SKM-1 treated with dmso at 0.1 percent for 144 hours (cell line): Measurements from ENCODE around the gene OR5AU1.

ENCODE experiments used
- DNase-seq: peaks from one replicate; lab custom pipeline; 2025; ENCODE audit not compliant: unreplicated experiment; lab: John Stamatoyannopoulos, UW

The OR5AU1 gene

DNA sequence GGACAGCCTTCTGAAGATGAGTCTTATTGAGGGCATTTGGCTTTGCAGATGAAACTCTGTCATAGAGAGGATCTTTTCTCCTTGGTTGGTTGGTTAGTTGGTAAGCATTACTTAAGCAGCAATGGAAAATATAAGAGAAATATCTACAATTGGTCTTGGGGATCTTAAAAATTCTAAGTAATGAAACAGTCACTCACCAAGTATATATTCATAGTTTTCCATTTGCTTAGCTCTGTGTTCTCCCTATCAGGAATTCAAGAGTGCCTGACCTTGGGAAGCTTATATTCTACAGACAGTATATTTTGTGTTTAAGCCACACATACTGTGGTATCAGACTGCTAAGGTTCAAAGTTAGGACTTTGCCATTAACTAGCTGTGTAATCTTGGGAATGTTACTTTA is at the start of gene OR5AU1:
Gene OR5AU1, minus strand, starts transcription at position 101 of the 400 bp plus-strand sequence. CDS start 191 bp downstream, outside the sequence.
- no peak for DNase-seq

- no peak for DNase-seq
Observed at GRCh38 chr14:21205026-21205677, 49.3 kb upstream of the OR5AU1 start.

DNA sequence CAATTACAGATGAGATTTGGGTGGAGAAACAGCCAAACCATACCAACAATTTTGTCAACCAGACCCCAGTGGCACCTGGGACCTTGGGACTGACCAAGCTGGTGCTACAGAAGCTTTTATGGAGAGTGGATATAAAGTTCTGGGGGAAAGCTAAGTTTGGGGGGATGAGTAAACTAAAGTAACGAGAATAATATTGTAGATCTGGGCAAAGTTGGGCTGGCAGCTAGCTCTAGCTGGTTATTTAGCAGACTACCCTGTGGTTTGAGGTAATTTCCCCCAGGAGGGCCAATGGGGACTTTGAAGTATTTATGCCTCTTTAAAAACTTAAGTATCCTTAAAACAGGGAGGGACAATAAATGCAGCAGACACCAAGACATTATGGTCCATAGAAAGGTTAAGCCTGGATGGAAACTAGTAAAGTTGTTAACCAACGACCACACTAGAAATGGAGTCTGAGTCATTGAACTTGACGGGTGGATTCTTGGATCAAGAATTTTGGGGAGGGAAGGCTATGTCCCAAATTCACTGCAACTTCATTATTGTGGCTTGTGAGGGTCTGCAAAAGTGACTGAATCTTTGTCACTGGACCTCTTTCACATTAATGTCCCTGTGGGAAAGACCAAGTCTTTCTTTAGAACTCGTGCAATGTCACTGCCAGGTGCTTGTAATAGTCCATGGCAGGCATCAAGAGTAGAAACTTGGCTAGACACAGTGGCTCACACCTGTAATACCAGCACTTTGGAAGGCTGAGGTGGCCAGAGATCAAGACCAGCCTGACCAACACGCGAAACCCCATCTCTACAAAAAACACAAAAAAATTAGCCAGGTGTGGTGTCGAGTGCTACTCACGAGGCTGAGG is 48.5 kb upstream of the OR5AU1 start:
- DNase-seq: no peak

DNA sequence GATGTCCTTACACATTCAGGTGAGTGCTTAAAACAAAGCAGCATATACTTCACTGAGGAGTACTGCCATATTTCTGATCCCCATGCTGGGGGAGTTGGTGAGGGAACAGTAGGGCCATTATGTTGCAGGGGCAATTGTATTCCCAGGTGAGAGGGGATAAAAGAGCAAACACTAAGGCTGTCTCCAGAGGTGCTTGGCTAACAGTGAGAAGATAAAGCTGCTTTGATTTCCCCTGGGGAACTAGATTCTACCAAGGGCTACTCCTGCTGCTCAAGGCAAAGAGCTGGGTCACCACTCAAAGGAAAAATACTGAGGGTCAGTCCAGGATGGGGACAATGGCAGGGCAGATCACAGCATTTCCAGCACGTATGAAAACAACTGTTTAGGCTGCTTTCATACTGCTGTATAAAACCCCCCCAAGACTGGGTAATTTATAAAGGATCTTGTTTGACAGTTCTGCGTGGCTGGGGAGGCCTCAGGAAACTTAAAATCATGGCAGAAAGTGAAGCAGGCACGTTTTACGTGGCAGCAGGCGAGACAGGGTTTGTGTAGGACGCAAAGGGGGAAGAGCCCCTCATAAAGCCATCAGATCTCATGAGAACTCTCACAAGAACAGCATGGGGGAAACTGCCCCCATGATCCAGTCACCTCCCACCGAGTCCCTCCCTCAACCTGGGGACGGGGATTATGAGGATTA is 47.8 kb upstream of the OR5AU1 start:
- no peak for DNase-seq

GRCh38 chr14:21202463-21203358 is 46.8 kb upstream of the OR5AU1 start:
- no peak for DNase-seq

GRCh38 chr14:21201732-21202462 is 46.0 kb upstream of the OR5AU1 start:
- DNase-seq: no peak

- DNase-seq: no peak
Observed at GRCh38 chr14:21200752-21201461, 45.0 kb upstream of the OR5AU1 start.

DNA sequence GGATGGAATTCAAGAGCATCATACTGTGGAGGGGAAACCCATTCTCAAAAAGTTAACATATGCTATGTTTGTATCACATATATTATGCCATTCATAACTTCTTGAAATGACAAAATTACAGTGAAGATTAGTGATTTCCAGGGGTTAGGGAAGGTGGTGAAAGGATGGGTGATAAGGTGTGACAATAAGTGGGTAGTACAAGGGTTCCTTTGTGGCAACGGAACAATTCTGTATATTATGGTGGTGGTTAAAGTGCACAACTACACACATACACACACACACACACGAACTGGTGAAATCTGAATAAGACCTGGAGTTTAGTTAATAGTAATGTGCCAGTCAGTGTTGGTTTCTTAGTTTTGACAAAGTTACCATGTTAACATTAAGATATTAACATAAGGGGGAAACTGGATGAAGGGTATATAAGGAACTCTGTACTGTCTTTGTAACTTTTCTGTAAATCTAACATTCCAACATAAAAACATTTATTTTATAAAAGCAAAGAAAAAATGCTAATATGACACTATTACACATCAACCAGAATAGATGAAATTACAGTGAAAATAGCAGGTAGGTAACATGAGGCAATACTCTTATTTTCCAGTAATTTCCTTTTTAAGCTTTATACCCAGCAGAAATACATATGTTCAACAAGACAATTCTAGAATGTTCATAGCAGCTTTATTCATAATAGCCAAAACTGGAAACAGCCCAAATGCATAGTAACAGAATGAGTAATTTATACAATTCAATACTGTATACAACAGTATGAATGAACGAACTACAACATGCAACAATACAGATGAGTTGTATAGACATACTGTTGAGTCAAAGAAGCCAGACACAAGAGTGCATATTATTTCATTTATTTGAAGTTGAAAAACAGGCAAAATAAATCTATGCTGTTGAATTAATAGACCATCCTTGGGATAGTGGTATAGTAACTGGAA is 44.0 kb upstream of the OR5AU1 start:
- no peak for DNase-seq

DNA sequence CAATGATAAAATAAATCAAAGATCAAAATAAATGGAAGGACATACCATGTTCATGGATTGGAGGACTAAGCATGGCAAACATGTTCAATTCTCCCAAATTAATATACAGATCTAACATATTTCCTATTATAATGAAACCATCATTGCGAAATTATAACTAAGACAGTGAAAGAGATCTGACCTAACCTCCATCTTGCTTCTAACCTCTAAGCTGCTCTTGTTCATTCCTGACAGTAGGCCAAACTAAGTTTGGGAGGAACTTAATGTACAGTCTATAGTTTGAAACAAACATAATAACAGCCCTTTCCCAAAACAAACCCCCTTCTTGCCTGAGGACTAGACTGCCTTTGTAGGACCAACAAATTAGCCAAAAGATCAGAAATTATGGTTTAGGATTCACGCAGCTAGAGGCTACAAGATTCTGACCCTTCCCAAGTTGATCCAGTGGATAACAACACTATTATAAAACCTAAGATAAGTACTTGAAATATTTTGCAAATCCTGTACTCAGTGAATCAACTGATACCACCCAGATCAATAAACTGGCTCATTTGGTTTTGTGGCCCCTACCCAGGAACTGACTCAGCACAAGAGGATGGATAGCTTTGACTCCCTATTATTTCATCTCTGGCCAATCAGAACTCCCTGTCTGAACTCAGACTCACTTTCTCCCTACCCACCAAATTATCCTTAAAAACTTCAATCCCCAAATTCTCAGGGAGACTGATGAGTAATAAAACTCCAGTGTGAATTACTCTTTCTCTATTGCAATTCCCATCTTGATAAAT is 41.7 kb upstream of the OR5AU1 start:
- no peak for DNase-seq

GRCh38 chr14:21194597-21194996 is 38.7 kb upstream of the OR5AU1 start:
- DNase-seq: no peak

DNA sequence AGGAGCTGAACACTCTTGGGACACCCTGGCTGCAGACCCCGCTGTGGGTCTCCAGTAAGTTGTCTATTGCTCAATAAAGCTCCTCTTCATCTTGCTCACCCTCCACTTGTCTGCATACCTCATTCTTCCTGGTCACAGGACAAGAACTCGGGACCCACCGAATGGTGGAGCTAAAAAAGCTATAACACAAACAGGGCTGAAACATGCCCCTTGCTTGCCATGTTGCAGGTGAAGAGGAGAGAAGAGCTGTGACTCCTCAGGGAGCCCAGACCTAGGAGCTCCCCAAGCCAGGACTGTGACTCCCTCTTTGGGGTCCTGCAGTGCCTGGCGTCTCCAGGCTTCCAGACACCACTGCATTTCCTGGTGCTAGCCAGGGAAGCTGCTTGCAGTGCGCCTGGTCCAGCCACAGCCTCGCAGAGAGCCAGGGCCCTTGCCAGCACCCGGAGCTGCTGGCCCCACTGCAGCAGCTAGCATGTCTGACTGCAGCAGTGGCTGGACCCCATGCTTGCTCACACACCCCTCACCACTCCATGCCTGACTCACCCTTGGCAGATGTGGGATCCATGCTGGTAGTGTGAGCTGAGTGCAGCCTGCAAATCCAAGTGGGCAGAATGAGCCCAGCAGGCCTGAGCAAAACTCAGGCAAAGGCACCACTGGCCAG is 37.1 kb upstream of the OR5AU1 start:
- no peak for DNase-seq

GRCh38 chr14:21192447-21192822 is 36.6 kb upstream of the OR5AU1 start:
- no peak for DNase-seq

- DNase-seq: no peak
Observed at GRCh38 chr14:21191809-21192446, 36.1 kb upstream of the OR5AU1 start.

DNA sequence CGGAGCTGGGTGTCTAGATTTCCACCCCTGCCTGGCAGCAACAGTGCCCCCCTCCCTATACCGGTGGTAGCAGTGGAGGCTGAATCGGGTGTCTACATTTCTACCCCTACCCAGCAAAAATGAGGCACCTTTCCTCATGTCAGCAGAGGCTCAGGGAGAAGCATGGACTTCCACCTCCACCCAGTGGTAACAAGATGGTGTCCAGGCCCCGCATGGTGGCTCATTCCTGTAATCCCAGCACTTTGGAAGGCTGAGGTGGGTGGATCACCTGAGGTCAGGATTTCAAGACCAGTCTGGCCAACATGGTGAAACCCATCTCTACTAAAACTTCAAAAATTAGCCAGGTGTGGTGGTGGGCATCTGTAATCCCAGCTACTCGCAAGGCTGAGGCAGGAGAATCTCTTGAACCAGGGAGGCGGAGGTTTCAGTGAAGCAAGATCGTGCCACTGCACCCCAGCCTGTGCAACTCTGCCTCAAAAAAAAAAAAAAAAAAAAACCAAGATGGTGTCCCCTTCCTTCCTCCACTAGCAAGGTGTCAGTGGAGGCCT is 35.5 kb upstream of the OR5AU1 start:
- DNase-seq: no peak

DNA sequence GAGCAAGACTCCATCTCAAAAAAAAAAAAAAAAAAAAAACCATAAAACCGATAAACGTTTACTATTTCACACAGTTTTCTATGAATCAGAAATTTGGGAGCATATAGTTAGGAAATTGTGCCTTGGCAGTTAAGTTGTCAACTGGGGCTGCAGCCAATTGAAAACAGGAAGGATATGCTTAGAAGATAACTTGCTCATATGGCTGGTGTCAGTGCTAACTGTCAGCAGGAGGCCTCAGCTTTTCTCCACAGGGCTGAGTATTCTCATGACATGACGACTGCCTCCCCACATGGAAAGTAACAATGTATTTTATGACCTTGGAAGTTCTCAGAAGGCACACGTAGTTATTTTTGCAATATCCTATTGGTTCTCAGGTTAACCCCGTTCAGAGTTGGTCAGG is 29.6 kb upstream of the OR5AU1 start:
- DNase-seq: peak; percentile 8

GRCh38 chr14:21184254-21184653 is 28.4 kb upstream of the OR5AU1 start:
- no peak for DNase-seq
